ENCODE results near the gene TMEM60. TPM values are rescaled to one million over a fixed set of nuclear protein-coding genes. Genes with fewer than 3 reads are reported as not detected.

The TMEM60 gene
- total RNA-seq, 1 donor from 2014 or later = 24.6 TPM

GRCh38 chr7:77812290-77812685 lies 14.1 kb upstream of the TMEM60 start:
- H3K27ac ChIP-seq = no peak overlapping the region
- no peaks in the 10 kb centered on the region for H3K4me1 ChIP-seq
- H3K9me3 ChIP-seq = peaks cover 7% of the 10 kb centered on the region
- DNase-seq (no peak), ATAC-seq (peak in 1 of 2 donors; percentile 66)
- no peak overlapping the region for H3K4me3 ChIP-seq
- TF ChIP-seq CTCF (IDR thresholded peaks at IDR 0.05) = no peak
- H3K36me3 ChIP-seq = no peaks in the 10 kb centered on the region
- intact Hi-C loops (cut with DNase I) = no loop called here
- no peaks in the 10 kb centered on the region for H3K27me3 ChIP-seq (ENCODE audit: low read depth)

- H3K4me3 ChIP-seq = no peak overlapping the region
- no peaks in the 10 kb centered on the region for H3K4me1 ChIP-seq
- H3K27ac ChIP-seq = no peak overlapping the region
- no peaks in the 10 kb centered on the region for H3K36me3 ChIP-seq
- TF ChIP-seq CTCF (IDR thresholded peaks at IDR 0.05) = no peak
- intact Hi-C loops (cut with DNase I) = no loop called here
- peaks cover 12% of the 10 kb centered on the region for H3K9me3 ChIP-seq
- ATAC-seq (peak in 1 of 2 donors; percentile 14), DNase-seq (no peak)
- no peaks in the 10 kb centered on the region for H3K27me3 ChIP-seq (ENCODE audit: low read depth)
Observed at GRCh38 chr7:77811516-77812289, 13.5 kb upstream of the TMEM60 start.

DNA sequence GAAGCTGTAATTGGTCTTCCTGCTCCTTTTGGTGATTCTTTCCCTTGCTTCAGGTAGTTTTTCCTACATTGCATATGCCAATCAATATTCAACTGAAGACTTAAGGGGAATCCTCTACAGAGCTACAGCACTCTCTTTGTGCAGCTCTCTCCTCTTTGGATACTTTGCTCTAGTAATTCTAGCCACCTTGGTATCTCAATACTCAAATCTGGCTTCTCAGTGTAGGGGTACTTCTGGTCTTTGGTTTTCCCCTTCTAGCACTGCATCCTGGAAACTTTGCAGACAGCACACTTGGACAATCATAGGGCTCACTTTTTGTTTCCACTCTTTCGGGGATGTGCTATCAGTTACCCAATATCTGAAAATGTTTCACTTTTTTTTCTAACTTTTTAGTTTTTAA lies 10.3 kb upstream of the TMEM60 start:
- H3K27ac ChIP-seq = no peak overlapping the region

DNA sequence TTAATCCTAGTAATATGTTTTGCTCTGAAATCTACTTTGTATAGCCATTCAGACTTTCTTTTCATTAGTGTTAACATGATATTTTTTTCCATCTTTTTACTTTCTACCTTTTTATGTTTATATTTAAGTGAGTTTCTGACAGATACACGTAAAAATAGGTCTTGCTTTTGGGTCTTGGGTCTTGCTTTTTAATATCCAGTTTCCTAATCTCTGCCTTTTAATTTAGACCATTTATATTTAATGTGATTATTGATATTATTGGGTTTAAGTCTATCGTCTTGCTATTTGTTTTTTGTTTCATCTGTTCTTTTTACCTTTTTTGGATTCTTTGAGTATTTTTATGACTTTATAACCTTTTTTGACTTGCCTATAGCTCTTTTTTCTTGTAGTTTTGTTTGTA lies 8.2 kb upstream of the TMEM60 start:
- H3K9me3 ChIP-seq = peaks cover 21% of the 10 kb centered on the region
- ATAC-seq (no peak), DNase-seq (no peak)
- H3K36me3 ChIP-seq = no peaks in the 10 kb centered on the region
- H3K27me3 ChIP-seq (ENCODE audit: low read depth) = no peaks in the 10 kb centered on the region
- H3K27ac ChIP-seq = no peak overlapping the region
- intact Hi-C loops (cut with DNase I) = no loop called here
- peaks cover 4% of the 10 kb centered on the region for H3K4me1 ChIP-seq
- H3K4me3 ChIP-seq = no peak overlapping the region
- no peak for TF ChIP-seq CTCF (IDR thresholded peaks at IDR 0.05)

More for the DNA sequence above, 10.3 kb upstream of the TMEM60 start:
- TF ChIP-seq CTCF (IDR thresholded peaks at IDR 0.05) = no peak
- intact Hi-C loops (cut with DNase I) = no loop called here
- DNase-seq = no peak
- no peaks in the 10 kb centered on the region for H3K4me1 ChIP-seq
- ATAC-seq = no peak
- H3K27me3 ChIP-seq (ENCODE audit: low read depth) = no peaks in the 10 kb centered on the region
- no peak overlapping the region for H3K4me3 ChIP-seq
- H3K36me3 ChIP-seq = no peaks in the 10 kb centered on the region
- peaks cover 21% of the 10 kb centered on the region for H3K9me3 ChIP-seq

DNA sequence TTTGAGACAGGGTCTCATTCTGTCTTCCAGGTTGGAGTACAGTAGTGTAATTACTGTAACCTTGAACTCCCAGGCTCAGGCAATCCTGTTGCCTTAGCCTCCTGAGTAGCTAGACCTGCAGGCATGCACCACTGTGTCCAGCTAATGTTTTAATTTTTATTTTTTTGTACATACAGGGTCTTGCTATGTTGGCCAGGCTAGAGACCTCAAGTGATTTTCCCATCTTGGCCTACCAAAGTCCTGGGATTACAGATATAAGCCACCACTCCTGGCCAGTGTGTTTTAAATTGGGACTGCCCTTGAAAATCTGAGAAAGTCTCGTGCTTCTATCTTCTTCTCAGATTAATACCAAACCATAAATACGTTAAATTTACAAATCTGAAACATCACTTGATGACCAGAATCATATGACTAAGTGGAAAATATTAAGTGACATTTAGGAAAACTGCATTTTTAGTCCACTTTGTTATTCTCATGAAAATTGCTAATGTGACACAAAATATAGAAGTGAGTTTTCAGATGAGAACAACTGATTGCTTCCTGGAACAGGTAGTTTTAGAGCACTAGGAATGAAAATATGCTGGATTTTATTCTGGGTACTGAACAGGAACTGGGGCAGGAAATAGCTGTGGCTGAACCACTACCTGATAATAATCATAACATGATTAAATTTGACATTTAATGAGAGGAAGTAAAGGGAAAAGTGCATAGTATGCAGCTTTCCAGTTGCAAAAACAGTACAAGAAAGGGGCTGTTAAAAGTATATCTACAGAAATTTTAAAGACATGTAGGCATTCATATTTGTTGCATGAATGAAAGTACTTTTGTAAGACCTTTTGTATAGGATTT lies 4.5 kb upstream of the TMEM60 start:
- Histone ChIP-seq H3K4me3 (no peak overlapping the region), H3K4me1 (peaks cover 16% of the 10 kb centered on the region), H3K27me3 (ENCODE audit: low read depth) (no peaks in the 10 kb centered on the region), H3K27ac (no peak overlapping the region), H3K36me3 (no peaks in the 10 kb centered on the region), H3K9me3 (peaks cover 16% of the 10 kb centered on the region)
- intact Hi-C loops (cut with DNase I) = no loop called here
- no peak for TF ChIP-seq CTCF (IDR thresholded peaks at IDR 0.05)
- no peak for ATAC-seq
- no peak for DNase-seq
